PFSK-1 (cell line): ENCODE measurements around the gene CDYL.

Experiments
- FOXP2 ChIP-seq: optimal IDR thresholded peaks from 2 replicates; pipeline ENCODE3; 2011; ENCODE audit warnings: borderline replicate concordance, control low read depth, inconsistent platforms; ENCODE audit not compliant: insufficient read depth; ENCODE audit errors: extremely low read length, extremely low read depth
- POLR2AphosphoS5 ChIP-seq: IDR thresholded peaks from 2 replicates; pipeline ENCODE4 v1.6.1; 2012; ENCODE audit warnings: low read depth, mild to moderate bottlenecking, control low read depth, low read length, moderate library complexity
- SIN3A ChIP-seq: IDR thresholded peaks from 2 replicates; pipeline ENCODE4 v1.6.1; 2012; ENCODE audit warnings: mild to moderate bottlenecking, low read length, moderate library complexity, borderline replicate concordance; ENCODE audit not compliant: insufficient read depth
- TAF1 ChIP-seq: IDR thresholded peaks from 2 replicates; pipeline ENCODE4 v1.6.1; 2012; ENCODE audit warnings: low read length, control low read depth, borderline replicate concordance; ENCODE audit not compliant: insufficient read depth
- TF ChIP-seq, protein P1 (sequence below), 2 experiments: IDR thresholded peaks; 2 replicates each; pipeline versions ENCODE4 v1.6.1 to v1.8.0; 2011 to 2012; ENCODE audit warnings: low read depth in 2 of 2, low read length in 2 of 2, control low read depth in 1 of 2, inconsistent platforms in 1 of 2, mild to moderate bottlenecking in 1 of 2, moderate library complexity in 1 of 2; ENCODE audit not compliant: insufficient read depth in 1 of 2

CDYL gene

DNA sequence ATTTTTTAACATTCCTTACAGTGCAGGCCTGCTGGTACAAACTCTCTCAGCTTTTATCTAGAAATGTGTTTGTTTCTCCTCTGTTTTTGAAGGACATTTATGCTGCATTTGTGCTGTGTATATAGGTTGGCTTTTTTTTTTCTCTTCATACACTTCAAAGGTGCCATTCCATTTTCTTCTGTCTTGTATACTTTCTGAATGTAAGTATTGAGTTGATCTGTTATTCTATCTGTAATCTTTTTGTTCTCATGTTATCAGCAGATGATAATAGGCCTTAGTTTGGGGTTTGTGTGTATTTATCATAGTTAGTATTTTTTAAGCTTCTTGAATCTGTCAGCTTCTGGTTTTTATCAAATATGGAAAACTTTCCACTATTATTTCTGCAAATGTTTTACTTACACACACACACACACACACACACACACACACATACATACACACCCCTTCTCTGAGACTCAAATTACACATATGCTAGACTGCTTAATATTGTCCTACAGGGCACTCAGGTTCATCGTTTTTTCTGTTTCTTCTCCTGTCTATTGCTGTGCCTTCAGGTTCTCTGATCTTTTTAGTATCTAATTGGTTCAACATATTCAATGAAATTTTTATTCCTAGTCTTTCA is 153.0 kb downstream of the CDYL start:
- TF ChIP-seq, protein P1, sequence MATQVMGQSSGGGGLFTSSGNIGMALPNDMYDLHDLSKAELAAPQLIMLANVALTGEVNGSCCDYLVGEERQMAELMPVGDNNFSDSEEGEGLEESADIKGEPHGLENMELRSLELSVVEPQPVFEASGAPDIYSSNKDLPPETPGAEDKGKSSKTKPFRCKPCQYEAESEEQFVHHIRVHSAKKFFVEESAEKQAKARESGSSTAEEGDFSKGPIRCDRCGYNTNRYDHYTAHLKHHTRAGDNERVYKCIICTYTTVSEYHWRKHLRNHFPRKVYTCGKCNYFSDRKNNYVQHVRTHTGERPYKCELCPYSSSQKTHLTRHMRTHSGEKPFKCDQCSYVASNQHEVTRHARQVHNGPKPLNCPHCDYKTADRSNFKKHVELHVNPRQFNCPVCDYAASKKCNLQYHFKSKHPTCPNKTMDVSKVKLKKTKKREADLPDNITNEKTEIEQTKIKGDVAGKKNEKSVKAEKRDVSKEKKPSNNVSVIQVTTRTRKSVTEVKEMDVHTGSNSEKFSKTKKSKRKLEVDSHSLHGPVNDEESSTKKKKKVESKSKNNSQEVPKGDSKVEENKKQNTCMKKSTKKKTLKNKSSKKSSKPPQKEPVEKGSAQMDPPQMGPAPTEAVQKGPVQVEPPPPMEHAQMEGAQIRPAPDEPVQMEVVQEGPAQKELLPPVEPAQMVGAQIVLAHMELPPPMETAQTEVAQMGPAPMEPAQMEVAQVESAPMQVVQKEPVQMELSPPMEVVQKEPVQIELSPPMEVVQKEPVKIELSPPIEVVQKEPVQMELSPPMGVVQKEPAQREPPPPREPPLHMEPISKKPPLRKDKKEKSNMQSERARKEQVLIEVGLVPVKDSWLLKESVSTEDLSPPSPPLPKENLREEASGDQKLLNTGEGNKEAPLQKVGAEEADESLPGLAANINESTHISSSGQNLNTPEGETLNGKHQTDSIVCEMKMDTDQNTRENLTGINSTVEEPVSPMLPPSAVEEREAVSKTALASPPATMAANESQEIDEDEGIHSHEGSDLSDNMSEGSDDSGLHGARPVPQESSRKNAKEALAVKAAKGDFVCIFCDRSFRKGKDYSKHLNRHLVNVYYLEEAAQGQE (IDR thresholded peaks at IDR 0.05; ENCODE audit: insufficient read depth in 1 of 2, low read depth in 2 of 2, low read length in 2 of 2): no peak
- TF ChIP-seq POLR2AphosphoS5 (no peak), TAF1 (no peak)

DNA sequence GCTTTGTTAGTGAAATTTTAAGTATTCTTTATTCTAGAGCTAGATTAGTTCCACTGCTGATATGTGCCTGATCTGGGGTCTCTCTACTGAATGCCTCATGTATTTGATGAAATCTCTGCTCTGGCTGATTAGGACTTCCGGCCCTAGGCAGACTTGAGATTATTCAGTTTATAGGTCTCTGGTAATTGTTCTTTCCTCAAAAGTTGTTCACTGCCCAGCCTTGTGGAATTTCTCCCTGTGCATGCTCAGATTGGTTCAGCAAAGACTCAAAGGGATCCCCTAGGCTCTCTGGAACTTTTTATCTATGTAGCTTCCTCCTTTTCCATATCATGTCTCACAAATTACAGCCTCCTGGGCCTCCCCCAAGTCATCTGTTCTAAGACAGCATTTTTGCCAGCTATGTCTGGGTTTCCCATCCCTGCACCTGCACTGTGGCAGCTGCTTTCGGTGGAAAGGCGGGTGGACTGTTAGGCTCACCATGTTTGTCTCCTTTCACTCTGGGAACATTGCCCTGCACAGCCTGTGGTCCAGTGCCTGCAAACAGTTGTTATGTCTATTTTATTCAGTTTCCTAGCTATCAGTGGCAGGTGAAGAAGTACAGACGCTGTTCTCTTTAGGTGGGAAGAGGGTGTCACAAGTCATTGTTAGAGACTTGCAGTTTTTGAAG is 154.0 kb downstream of the CDYL start:
- TF ChIP-seq, protein P1 (IDR thresholded peaks at IDR 0.05; ENCODE audit: insufficient read depth in 1 of 2, low read depth in 2 of 2, low read length in 2 of 2): no peak
- TF ChIP-seq SIN3A: no peak
- no peak for TF ChIP-seq FOXP2
- TF ChIP-seq POLR2AphosphoS5: no peak
- no peak for TF ChIP-seq TAF1

DNA sequence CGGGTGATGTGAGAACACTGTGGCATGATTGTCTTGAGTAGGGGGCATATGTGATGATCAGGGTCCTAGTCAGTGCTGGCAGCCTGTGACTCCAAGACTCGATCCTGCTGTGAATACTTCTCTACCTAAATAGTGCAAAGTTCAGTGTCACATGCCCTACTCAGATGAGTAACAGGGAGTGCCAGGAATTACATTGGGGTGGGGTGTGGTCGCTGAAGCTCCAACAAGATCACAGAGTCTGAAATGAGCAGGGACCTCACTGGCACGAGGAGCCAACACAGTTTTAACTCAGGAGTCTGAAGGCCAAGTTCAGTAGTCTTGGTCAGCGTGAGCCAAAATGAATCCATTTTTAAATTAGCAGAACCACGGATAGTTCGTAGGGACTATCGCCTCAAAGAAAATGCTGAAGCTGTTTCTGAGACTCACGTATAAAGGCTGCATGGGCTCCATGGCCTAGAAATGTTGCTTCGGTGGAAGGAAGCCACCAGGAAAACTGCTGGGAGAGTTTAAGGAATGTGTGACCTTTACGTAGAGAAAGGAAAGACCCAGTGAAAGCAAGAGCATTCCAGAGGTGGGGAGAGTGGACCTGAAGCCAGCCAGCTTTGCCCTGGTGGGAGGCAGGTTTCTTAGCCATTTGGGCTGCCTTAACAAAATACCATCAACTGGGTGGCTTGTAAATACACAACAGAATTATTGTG is 155.5 kb downstream of the CDYL start:
- TF ChIP-seq TAF1 (no peak), SIN3A (no peak), POLR2AphosphoS5 (no peak)
- TF ChIP-seq, protein P1 (IDR thresholded peaks at IDR 0.05; ENCODE audit: insufficient read depth in 1 of 2, low read depth in 2 of 2, low read length in 2 of 2): no peak

DNA sequence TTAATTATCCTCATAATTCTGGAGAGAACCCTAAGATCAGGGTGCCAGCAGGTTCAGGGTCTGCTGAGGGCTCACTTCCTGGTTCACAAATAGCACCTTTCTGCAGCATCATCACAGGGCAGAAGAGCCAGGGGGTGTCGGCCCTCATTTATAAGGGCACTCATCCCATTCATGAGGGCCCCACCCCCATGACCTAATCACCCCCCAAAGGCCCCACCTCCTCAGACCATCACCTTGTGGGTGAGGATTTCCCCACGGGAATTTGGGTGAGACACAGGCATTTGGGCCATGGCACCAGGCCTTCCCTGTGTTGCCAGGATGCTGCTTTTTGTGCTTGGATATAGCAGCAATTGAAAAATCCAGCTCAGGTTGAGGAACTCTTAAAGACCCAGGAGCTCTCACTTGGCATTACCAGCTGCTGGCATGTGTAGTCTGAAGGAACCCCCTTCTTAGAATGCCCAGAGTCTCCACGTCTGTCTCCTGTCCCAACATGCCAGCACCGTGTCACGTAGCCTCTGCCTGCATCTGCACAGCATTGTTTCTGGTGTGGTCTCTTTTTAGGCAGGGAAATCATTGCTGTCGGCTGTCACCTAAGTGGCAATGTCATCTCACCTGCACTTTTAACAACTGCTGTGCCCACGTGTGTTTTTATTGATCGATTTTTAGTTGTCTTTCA is 156.2 kb downstream of the CDYL start:
- no peak for TF ChIP-seq POLR2AphosphoS5
- no peak for TF ChIP-seq SIN3A
- no peak for TF ChIP-seq FOXP2
- TF ChIP-seq, protein P1 (IDR thresholded peaks at IDR 0.05; ENCODE audit: insufficient read depth in 1 of 2, low read depth in 2 of 2, low read length in 2 of 2): no peak
- TF ChIP-seq TAF1: no peak
